ENCODE measurements around the gene PTCH1.

GRCh38 chr9:95459851-95460517, 56.8 kb downstream of the PTCH1 start:
- TF ChIP-seq YY1 (IDR thresholded peaks at IDR 0.05; ENCODE audit: insufficient read depth, insufficient read length), result no peak
- no peak for TF ChIP-seq ZNF274 (IDR thresholded peaks at IDR 0.05; ENCODE audit: low read depth, low read length)
- TF ChIP-seq SUZ12 (IDR thresholded peaks at IDR 0.05; ENCODE audit: extremely low read depth, insufficient read depth, insufficient read length), result no peak
